Stimulated activated CD4-positive, alpha-beta T cell treated with anti-CD3 and anti-CD28 coated beads, TNF-alpha, amount 100 ng/mL, for 1 hour (primary cell): ENCODE measurements around the gene PHLPP2.
"Not testable (repeated sequence)": the region's sequence is repeated elsewhere in the genome, so short reads cannot be mapped to it uniquely, and the experiment has no call there.

Experiments used
- DNase-seq, 3 donors: peaks; one replicate each; pipeline ENCODE4 v3.0.0-alpha.2; 2020; ENCODE audit warnings: low read depth in 3 of 3, low spot score in 1 of 3

Gene PHLPP2

GRCh38 chr16:71625113-71625850 is 99.2 kb downstream of the PHLPP2 start:
- DNase-seq = no peak

GRCh38 chr16:71623597-71623996 is 100.9 kb downstream of the PHLPP2 start:
- DNase-seq = no peak

DNA sequence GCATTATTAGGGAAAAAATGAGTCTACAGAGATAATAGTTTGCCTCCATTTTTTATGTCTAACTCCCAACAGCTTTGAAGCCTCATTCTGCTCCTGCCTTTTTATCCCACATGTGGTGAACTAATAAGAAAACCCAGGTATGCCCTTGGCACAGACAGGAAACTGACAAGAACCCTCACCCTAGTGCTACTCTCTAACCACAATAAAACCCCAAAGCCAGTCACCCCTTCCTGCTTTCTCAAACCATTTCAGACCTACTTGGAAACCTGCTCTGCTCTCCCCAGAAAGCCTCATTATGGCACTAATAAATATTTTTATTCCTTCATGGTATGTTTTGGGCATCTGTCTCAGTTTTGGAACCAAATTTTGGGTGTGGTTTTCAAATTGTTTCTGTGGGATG is 102.4 kb downstream of the PHLPP2 start:
- no peak for DNase-seq

GRCh38 chr16:71618429-71618828 is 106.1 kb downstream of the PHLPP2 start:
- no peak for DNase-seq

DNA sequence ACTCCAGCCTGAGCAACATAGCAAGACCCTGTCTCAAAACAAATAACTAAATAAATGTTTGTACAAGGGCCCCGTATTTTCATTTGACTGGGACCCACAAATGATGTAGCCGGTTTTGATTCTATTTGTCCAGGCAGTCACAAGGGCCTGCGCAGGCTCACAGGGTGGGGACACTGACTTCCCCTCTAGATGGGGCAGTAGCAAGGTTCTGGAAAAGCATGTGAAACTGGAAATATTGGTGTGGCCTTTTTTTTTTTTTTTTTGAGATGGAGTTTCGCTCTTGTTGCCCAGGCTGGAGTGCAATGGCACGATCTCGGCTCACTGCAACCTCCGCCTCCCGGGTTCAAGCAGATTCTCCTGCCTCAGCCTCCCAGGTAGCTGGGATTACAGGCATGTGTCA is 109.5 kb downstream of the PHLPP2 start:
- DNase-seq = not testable (repeated sequence)

DNA sequence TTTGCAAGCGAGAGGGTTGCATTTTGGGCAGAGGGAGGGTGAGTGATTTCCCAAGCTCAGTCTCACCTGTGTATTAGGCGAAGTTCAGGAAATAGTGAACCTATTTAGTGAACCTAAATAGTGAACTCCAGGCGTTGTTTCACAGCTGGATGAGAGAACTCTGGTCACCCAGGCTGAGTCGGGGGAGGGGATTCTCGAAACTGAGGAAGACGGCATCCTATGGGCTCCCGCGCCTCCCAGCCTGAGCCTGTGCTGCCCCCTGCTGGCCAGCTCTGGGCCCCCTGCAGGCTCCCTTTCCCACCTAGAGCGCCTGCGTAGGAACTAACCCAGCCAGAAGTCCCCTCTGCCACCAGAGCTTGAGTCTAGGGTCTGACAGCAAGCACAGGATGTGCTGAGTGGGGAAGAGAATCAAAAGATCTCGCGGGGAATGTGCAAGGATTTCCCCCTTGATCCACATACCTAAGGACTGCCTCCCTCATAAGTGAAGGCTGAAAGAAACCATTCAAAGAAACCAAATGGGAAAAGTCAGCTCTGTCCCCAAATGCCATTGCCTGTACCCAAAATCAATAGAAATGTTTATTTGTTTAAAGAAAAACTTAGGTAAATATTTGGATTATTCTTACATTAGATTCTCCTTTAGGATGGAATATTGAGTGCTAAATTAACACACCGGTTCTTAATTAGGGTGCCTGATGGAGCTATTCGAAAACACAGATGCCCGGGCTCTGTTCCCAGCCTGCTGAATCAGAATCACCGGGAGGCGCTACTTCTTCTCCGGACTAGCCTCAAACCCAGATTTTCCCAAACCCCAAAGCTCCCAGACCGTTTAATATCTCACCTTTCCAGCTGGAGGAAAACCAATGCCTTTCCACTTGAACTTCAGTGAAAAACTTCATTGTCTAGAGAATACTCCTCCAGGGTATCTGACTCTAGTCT is 113.3 kb downstream of the PHLPP2 start:
- peak; percentile 42 to 78 (median 45) for DNase-seq

DNA sequence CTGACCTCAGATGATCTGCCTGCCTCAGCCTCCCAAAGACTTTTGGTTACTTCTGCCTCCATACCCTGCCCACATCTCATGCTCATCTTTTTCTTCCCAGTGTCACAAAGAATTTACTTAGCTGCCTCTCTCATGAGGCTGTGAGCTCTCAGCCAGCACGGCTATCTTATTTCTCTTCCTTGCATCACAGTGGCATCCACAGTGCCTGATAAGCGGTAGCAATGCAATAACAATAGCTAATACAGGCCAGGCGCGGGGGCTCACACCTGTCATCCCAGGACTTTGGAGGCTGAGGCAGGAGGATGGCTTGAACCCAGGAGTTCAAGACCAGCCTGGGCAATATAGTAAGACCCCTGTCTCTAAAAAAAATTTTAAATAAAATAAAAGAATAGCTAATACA is 114.1 kb downstream of the PHLPP2 start:
- no peak for DNase-seq

GRCh38 chr16:71609066-71609465 is 115.4 kb downstream of the PHLPP2 start:
- DNase-seq = no peak

- no peak for DNase-seq
These were observed 123.7 kb downstream of the PHLPP2 start for GRCh38 chr16:71600822-71601221.

DNA sequence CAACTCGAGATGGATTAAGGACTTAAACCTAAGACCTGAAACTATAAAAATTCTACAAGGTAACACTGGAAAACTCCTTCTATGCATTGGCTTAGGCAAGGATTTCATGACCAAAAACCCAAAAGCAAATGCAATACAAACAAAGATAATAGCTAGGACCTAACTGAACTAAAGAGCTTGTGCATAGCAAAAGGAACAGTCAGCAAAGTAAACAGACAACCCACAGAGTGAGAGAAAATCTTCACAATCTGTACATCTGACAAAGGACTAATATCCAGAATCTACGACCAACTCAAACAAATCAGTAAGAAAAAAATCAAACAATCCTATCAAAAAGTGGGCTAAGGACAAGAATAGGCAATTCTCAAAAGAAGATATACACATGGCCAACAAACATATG is 126.1 kb downstream of the PHLPP2 start:
- not testable (repeated sequence) for DNase-seq

DNA sequence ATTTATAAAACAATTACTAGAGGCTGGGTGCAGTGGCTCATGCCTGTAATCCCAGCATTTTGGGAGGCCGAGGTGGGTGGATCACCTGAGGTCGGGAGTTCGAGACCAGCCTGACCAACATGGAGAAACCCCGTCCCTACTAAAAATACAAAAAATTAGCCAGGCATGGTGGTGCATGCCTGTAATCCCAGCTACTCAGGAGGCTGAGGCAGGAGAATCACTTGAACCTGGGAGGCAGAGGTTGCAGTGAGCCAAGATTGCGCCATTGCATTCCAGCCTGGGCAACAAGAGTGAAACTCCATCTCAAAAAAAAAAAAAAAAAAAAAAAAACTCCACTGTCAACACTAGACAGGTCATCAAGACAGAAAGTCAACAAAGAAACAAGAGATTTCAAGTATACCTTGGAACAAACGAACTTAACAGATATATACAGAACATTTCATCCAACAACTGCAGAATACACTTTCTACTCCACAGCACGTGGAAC is 129.1 kb downstream of the PHLPP2 start:
- DNase-seq = not testable (repeated sequence)
